ENCODE data around the gene MTHFSD. TPM values are rescaled to one million over a fixed set of nuclear protein-coding genes. Genes with fewer than 3 reads are reported as not detected.

Gene MTHFSD, protein sequence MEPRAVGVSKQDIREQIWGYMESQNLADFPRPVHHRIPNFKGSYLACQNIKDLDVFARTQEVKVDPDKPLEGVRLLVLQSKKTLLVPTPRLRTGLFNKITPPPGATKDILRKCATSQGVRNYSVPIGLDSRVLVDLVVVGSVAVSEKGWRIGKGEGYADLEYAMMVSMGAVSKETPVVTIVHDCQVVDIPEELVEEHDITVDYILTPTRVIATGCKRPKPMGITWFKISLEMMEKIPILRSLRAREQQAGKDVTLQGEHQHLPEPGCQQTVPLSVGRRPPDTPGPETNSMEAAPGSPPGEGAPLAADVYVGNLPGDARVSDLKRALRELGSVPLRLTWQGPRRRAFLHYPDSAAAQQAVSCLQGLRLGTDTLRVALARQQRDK
- total RNA-seq (2014; rRNA removed) (11.9 and 17.1 TPM in 2 replicates), Bru-seq, nascent RNA (percentile 64 among the genes with signal in this experiment), BruChase-seq, experiment 1, labeled RNA remaining after a 6-hour chase (percentile 61 among the genes with signal in this experiment), BruChase-seq, experiment 2, labeled RNA remaining after a 2-hour chase (percentile 71 among the genes with signal in this experiment)
- long read RNA-seq, transcript MTHFSD-220 (8 exons, 1,207 nt) = minor isoform, 5 of 30 reads
- long read RNA-seq, transcript MTHFSD-201 (8 exons, 3,013 nt) = minor isoform, 5 of 30 reads
- long read RNA-seq, transcript MTHFSD-219 (1 exons, 3,623 nt) = major isoform, 9 of 30 reads
- long read RNA-seq, partial matches to known transcripts = 2 of 30 reads
- long read RNA-seq, other reads (novel, unspliced or antisense) = 7 of 30 reads

DNA sequence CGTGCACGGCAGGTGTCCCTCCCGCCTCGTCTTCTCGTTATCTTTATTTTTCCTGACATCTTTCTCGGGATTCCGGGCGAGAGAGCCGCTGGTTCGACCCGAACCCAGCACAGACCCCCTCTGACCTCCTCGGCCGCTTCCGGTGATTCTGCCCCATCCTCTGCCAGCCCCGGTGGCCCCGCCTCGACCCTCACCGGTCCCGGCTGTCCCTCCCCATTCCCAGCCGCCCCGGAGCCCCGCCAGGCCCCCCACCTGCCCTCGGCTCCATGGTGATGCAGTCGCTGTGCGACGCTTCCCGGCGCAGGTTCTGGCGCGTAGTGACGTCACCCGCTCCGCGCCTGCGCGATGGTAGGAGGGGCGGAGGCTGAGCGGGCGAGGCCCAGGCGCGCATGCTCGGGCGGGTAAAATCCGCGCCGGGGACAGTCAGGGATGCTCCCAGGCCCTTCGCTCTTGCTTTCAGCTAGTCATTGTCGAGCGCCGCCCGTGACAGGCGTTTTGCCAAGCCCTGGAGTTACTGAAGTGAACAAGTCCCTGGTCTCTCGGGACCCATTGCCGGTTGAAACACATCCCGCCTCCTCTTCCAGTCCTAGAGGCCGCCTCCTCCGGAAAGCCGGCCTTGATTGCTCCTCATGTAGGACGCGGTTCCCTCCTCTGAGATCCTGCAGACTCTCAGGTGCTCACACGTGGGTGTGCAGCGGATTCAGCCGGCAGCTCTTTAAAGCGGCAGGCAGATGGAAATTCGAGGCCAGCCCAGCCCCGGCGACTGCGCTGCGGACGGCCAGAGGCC lies at the start of gene MTHFSD:
Gene MTHFSD, minus strand, starts transcription at position 319 of the 787 bp plus-strand sequence. Its CDS starts 51 bp downstream, at position 268.
- Histone ChIP-seq H3K27me3 (ENCODE audit: low read length) (no peaks in the 10 kb centered on the region), H3K4me1 (ENCODE audit: insufficient read depth, low read length) (peaks cover 3% of the 10 kb centered on the region; the same call in 1 of the 2 replicates), H3K79me2 (ENCODE audit: low read length) (peaks cover 11% of the 10 kb centered on the region), H3K9ac (ENCODE audit: low read length) (peak within 1 kb of the TSS; percentile 94), H3K27ac (ENCODE audit: low read length) (peak within 1 kb of the TSS; percentile 16; the same call in 1 of the 2 replicates), H3K4me2 (ENCODE audit: low read length) (peak within 1 kb of the TSS; percentile 75), H3K36me3 (ENCODE audit: low read depth, low read length) (no peaks in the 10 kb centered on the region; the same call in 1 of the 2 replicates), H3K9me3 (ENCODE audit: low read length) (no peaks in the 10 kb centered on the region), H3K9me2 (replicated peaks; ENCODE audit: low read length) (no peaks in the 10 kb centered on the region), H3K4me3 (ENCODE audit: low read length) (peak within 1 kb of the TSS; percentile 77), H2AFZ (ENCODE audit: low read length) (peak within 1 kb of the TSS; percentile 82), H4K20me1 (ENCODE audit: low read length) (no peaks in the 10 kb centered on the region), H3F3A (ENCODE audit: low read length, unreplicated experiment) (no peaks in the 10 kb centered on the region)
- ChIA-PET CTCF (no interaction called here), POLR2A (ENCODE audit: unreplicated experiment) (no interaction called here)
- TSS peak; percentile 96 for BruUV-seq (replicated peaks)
- TF ChIP-seq CTCF (conservative IDR thresholded peaks at IDR 0.05; ENCODE audit: low read depth, low read length) = no peak
- peak; percentile 88 for DNase-seq
- intact Hi-C loops (cut with micrococcal nuclease) = no loop called here
- peak; percentile 91 for ATAC-seq

DNA sequence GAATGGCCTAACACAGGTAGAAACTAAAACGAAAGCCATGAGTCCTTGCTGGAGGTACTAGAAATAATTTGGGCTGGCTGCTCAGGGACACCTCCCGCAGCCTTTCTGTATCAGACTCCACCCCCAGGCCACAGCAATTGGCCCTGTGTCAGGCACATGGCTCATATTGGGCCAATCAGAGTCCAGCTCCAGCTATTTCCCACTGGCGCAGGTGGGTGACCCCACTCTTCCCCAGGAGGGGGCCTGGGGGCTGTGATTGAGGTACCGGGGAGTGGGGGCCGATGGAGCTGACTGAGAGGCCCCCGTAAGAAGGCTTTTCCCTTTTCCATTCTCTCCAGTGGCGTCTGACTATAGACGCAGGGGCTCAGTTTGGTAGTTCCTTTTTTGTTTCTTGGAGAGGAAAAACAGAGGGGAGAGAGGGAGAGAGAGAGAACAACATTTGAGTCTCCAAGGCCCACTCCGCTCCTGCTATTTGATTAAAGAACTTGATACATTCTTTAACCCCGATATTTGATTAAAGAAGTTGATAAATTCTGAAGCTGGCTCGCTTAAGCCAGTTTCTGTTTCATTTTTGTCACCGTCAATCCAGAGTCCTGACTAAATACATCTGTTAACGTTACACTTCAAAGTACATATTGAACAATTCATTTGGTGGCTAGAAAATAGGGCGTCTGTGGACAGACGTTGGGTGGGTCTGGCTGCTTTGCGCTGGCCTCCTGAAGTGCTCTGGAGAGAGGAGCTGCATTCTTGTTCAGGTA lies 49.6 kb upstream of the MTHFSD start:
- no peaks in the 10 kb centered on the region for H3K79me2 ChIP-seq (ENCODE audit: low read length)
- no TSS peak for BruUV-seq (replicated peaks)
- intact Hi-C loops (cut with micrococcal nuclease) = no loop called here
- no peak overlapping the region for H3K9ac ChIP-seq (ENCODE audit: low read length)
- no peak overlapping the region for H2AFZ ChIP-seq (ENCODE audit: low read length)
- ATAC-seq = no peak
- H3K4me1 ChIP-seq (ENCODE audit: insufficient read depth, low read length) = no peaks in the 10 kb centered on the region
- ChIA-PET POLR2A (ENCODE audit: unreplicated experiment) (interaction anchor here (0.6 kb wide), 1 partner anchor 861 kb away, joined by 26 read pairs; no protein-coding TSS in a partner anchor), CTCF (no interaction called here)
- H3K9me3 ChIP-seq (ENCODE audit: low read length) = no peaks in the 10 kb centered on the region
- H3K4me2 ChIP-seq (ENCODE audit: low read length) = no peak overlapping the region
- no peaks in the 10 kb centered on the region for H3K9me2 ChIP-seq (replicated peaks; ENCODE audit: low read length)
- no peaks in the 10 kb centered on the region for H4K20me1 ChIP-seq (ENCODE audit: low read length)
- H3K4me3 ChIP-seq (ENCODE audit: low read length) = no peak overlapping the region
- H3F3A ChIP-seq (ENCODE audit: low read length, unreplicated experiment) = no peaks in the 10 kb centered on the region
- no peak for TF ChIP-seq EZH2 (IDR thresholded peaks at IDR 0.05; ENCODE audit: low read length, unreplicated experiment)
- TF ChIP-seq EZH2phosphoT487 (IDR thresholded peaks at IDR 0.05; ENCODE audit: borderline replicate concordance, low read length) = no peak
- TF ChIP-seq CTCF (conservative IDR thresholded peaks at IDR 0.05; ENCODE audit: low read depth, low read length) = no peak
- DNase-seq = no peak
- no peaks in the 10 kb centered on the region for H3K36me3 ChIP-seq (ENCODE audit: low read depth, low read length)
- no peaks in the 10 kb centered on the region for H3K27me3 ChIP-seq (ENCODE audit: low read length)
- H3K27ac ChIP-seq (ENCODE audit: low read length) = no peak overlapping the region
